ENCODE measurements around the gene MDM1. TPM values are rescaled to one million over a fixed set of nuclear protein-coding genes. Genes with fewer than 3 reads are reported as not detected.

Gene MDM1
- total and polyA plus RNA-seq, 2 of the 13 experiments (the other 11 are each of a cell fraction or from before 2014, with no cell fraction given), result 4.6 to 15.2 TPM

- FAIRE-seq (no peak), ATAC-seq (no peak), DNase-seq (ENCODE audit: low spot score) (no peak)
- no peaks in the 10 kb centered on the region for H3K79me2 ChIP-seq (ENCODE audit: insufficient read depth, low read length)
- no peak overlapping the region for H3K27ac ChIP-seq (ENCODE audit: extremely low read length, insufficient read depth, low read length)
- ChIA-PET POLR2A (interaction anchor here (1.0 kb wide), 1 partner anchor 990 kb away, joined by 3 read pairs; the partner anchor contains the start of gene CAND1), CTCF (ENCODE audit: low intra/inter-chr PET ratio, low total read pairs) (no interaction called here)
- in situ Hi-C loops (cut with HindIII; ENCODE audit: extremely low pct_ligation_motif_present, low pct_unique_long_range_greater_than_20kb), result no loop called here
- H3K4me2 ChIP-seq (ENCODE audit: low read depth, low read length), result no peak overlapping the region
- no peaks in the 10 kb centered on the region for H3K9me3 ChIP-seq (ENCODE audit: low read length)
- TF ChIP-seq PHF5A (CRISPR knock-in tag; IDR thresholded peaks at IDR 0.05; ENCODE audit: low read depth, unreplicated experiment) (no peak), ZNF660 (CRISPR knock-in tag; IDR thresholded peaks at IDR 0.05; ENCODE audit: borderline replicate concordance, low read depth) (no peak)
- no peaks in the 10 kb centered on the region; a peak in 1 of 5 replicates for H3K27me3 ChIP-seq (ENCODE audit: control insufficient read depth in 1 of 2, insufficient read depth in 2 of 2, low read length in 2 of 2)
- no peak overlapping the region for H3K9ac ChIP-seq (ENCODE audit: insufficient read depth, low read depth, low read length)
- H2AFZ ChIP-seq (ENCODE audit: low read length), result no peak overlapping the region
- no TSS peak for BruUV-seq (replicated peaks)
- WGBS (ENCODE audit: low lambda C conversion rate), result 28% methylated on average over 3 of the region's 3 CpGs
- H4K20me1 ChIP-seq (ENCODE audit: insufficient read depth, low read length), result no peaks in the 10 kb centered on the region
- no peaks in the 10 kb centered on the region for H3K4me1 ChIP-seq (ENCODE audit: insufficient read depth, low read length)
- H3K36me3 ChIP-seq (replicated peaks in 1 of 2; ENCODE audit: control insufficient read depth in 1 of 2, insufficient read depth in 2 of 2, low read length in 2 of 2), result no peaks in the 10 kb centered on the region
- H3K4me3 ChIP-seq (replicated peaks in 1 of 3; ENCODE audit: insufficient read depth in 1 of 3, low read depth in 2 of 3, low read length in 3 of 3), result no peak overlapping the region
- intact Hi-C loops (cut with micrococcal nuclease; ENCODE audit: unreplicated experiment), result no loop called here
Measured at GRCh38 chr12:68259318-68259940, 72.7 kb downstream of the MDM1 start.

DNA sequence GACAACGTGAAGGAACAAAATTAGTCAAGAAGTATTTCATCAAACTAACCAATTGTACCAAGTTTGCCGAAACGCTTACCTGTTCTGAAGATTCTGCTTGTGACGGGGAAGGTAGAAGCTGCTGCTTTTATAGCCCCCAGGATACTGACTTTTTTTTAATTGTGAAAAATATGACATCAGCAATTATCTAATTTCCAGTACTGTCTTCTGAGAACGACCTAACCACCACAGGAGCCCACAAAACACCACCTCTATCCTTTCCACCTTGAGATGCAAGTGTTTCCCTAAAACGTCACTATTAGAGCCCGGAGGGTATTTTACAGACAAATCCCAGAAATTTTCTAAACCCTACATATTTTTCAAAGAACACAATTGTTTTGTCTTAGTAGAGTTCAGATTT is 78.7 kb downstream of the MDM1 start, which contains the start of gene IL22:
Gene IL22 (minus strand): TSS at position 101 of the 400 bp plus-strand sequence. CDS start 156 bp downstream, outside the sequence.
- no peak within 1 kb of the TSS for H3K4me2 ChIP-seq (ENCODE audit: low read depth, low read length)
- no peaks in the 10 kb centered on the region for H3K4me1 ChIP-seq (ENCODE audit: insufficient read depth, low read length)
- no peaks in the 10 kb centered on the region for H4K20me1 ChIP-seq (ENCODE audit: insufficient read depth, low read length)
- ChIA-PET POLR2A (no interaction called here), CTCF (ENCODE audit: low intra/inter-chr PET ratio, low total read pairs) (no interaction called here)
- no peaks in the 10 kb centered on the region for H3K9me3 ChIP-seq (ENCODE audit: low read length)
- ATAC-seq, result no peak
- H3K27ac ChIP-seq (ENCODE audit: extremely low read length, insufficient read depth, low read length), result no peak within 1 kb of the TSS
- H3K4me3 ChIP-seq (replicated peaks in 1 of 3; ENCODE audit: insufficient read depth in 1 of 3, low read depth in 2 of 3, low read length in 3 of 3), result no peak within 1 kb of the TSS
- intact Hi-C loops (cut with micrococcal nuclease; ENCODE audit: unreplicated experiment), result no loop called here
- DNase-seq (ENCODE audit: low spot score), result no peak
- H3K36me3 ChIP-seq (replicated peaks in 1 of 2; ENCODE audit: control insufficient read depth in 1 of 2, insufficient read depth in 2 of 2, low read length in 2 of 2), result no peaks in the 10 kb centered on the region
- H2AFZ ChIP-seq (ENCODE audit: low read length), result no peak within 1 kb of the TSS
- in situ Hi-C loops (cut with HindIII; ENCODE audit: extremely low pct_ligation_motif_present, low pct_unique_long_range_greater_than_20kb), result no loop called here
- no peaks in the 10 kb centered on the region for H3K79me2 ChIP-seq (ENCODE audit: insufficient read depth, low read length)
- no TSS peak for BruUV-seq (replicated peaks)
- peaks cover 0 to 13% of the 10 kb centered on the region in 2 experiments; a peak in 1 of 5 replicates for H3K27me3 ChIP-seq (ENCODE audit: control insufficient read depth in 1 of 2, insufficient read depth in 2 of 2, low read length in 2 of 2)
- TF ChIP-seq, protein P1, sequence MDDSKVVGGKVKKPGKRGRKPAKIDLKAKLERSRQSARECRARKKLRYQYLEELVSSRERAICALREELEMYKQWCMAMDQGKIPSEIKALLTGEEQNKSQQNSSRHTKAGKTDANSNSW (CRISPR knock-in tag; IDR thresholded peaks at IDR 0.05; ENCODE audit: borderline replicate concordance), result no peak
- TF ChIP-seq ZNF441 (CRISPR knock-in tag; IDR thresholded peaks at IDR 0.05; ENCODE audit: borderline replicate concordance) (no peak), ZNF207 (IDR thresholded peaks at IDR 0.05; ENCODE audit: borderline replicate concordance) (no peak), CENPT (CRISPR knock-in tag; IDR thresholded peaks at IDR 0.05; ENCODE audit: low read depth) (no peak), ZNF329 (CRISPR knock-in tag; IDR thresholded peaks at IDR 0.05; ENCODE audit: low read depth) (no peak), SRY (CRISPR knock-in tag; IDR thresholded peaks at IDR 0.05) (no peak)
- WGBS (ENCODE audit: low lambda C conversion rate), result 25% methylated on average over 7 of the region's 7 CpGs
- H3K9ac ChIP-seq (ENCODE audit: insufficient read depth, low read depth, low read length), result no peak within 1 kb of the TSS
- no peak for FAIRE-seq
